ENCODE measurements around the gene ZMAT1. TPM values are rescaled to one million over a fixed set of nuclear protein-coding genes. Genes with fewer than 3 reads are reported as not detected.

ZMAT1 gene
- total and polyA plus RNA-seq, 10 donors = 10.8 to 31.3 (median 19.3) TPM

- peaks cover 0 to 4% (median 0%) of the 10 kb centered on the region in 8 donors for H3K9me3 ChIP-seq
- H3K27me3 ChIP-seq (replicated peaks in 1 of 7) = no peaks in the 10 kb centered on the region
- 43 to 63% (median 48%) methylated on average over 8 of the region's 8 CpGs for WGBS, 5 donors
- intact Hi-C loops (cut with DNase I; ENCODE audit: low total_unique reads) = no loop called here
- no peaks in the 10 kb centered on the region for H3K36me3 ChIP-seq
- no peak for DNase-seq
- peak overlapping the region in 7 of 8 donors; percentile 96 to 98 (median 97) for H3K27ac ChIP-seq
- H3K4me3 ChIP-seq = peak overlapping the region in 3 of 8 donors; percentile 49 to 72 (median 56)
- TF ChIP-seq POLR2AphosphoS5 (IDR thresholded peaks at IDR 0.05) = no peak
- TF ChIP-seq POLR2A (IDR thresholded peaks at IDR 0.05) = no peak
- no peak for TF ChIP-seq CTCF (IDR thresholded peaks at IDR 0.05 in 8 of 11, conservative IDR thresholded peaks at IDR 0.05 in 3 of 11)
- peaks cover 0 to 12% (median 6%) of the 10 kb centered on the region in 6 donors for H3K4me1 ChIP-seq
Observed at GRCh38 chrX:101932249-101932570, 383 bp upstream of the ZMAT1 start.

GRCh38 chrX:101931136-101931487 is 715 bp downstream of the ZMAT1 start:
- no peak for TF ChIP-seq POLR2A (IDR thresholded peaks at IDR 0.05)
- no peak for TF ChIP-seq POLR2AphosphoS5 (IDR thresholded peaks at IDR 0.05)
- no peak for TF ChIP-seq CTCF (IDR thresholded peaks at IDR 0.05 in 8 of 11, conservative IDR thresholded peaks at IDR 0.05 in 3 of 11)
- no peaks in the 10 kb centered on the region for H3K27me3 ChIP-seq (replicated peaks in 1 of 7)
- H3K36me3 ChIP-seq = no peaks in the 10 kb centered on the region
- peaks cover 0 to 4% (median 0%) of the 10 kb centered on the region in 8 donors for H3K9me3 ChIP-seq
- 1 to 46% (median 6%) methylated on average over 6 of the region's 6 CpGs for WGBS, 5 donors
- peak overlapping the region; percentile 87 to 98 (median 97) for H3K27ac ChIP-seq
- intact Hi-C loops (cut with DNase I; ENCODE audit: low total_unique reads) = no loop called here
- H3K4me3 ChIP-seq = peak overlapping the region; percentile 20 to 72 (median 46)
- peaks cover 0 to 12% (median 6%) of the 10 kb centered on the region in 6 donors for H3K4me1 ChIP-seq
- no peak for DNase-seq

GRCh38 chrX:101925733-101926132 is 6.1 kb downstream of the ZMAT1 start:
- H3K9me3 ChIP-seq = no peaks in the 10 kb centered on the region
- H3K4me1 ChIP-seq = peaks cover 0 to 8% (median 4%) of the 10 kb centered on the region in 6 donors
- H3K36me3 ChIP-seq = no peaks in the 10 kb centered on the region
- no peak overlapping the region for H3K27ac ChIP-seq
- 69 to 94% (median 88%) methylated on average over 5 of the region's 5 CpGs for WGBS, 5 donors
- DNase-seq = no peak
- intact Hi-C loops (cut with DNase I; ENCODE audit: low total_unique reads) = no loop called here
- H3K4me3 ChIP-seq = no peak overlapping the region
- no peaks in the 10 kb centered on the region for H3K27me3 ChIP-seq (replicated peaks in 1 of 7)
- no peak for TF ChIP-seq POLR2AphosphoS5 (IDR thresholded peaks at IDR 0.05)
- no peak for TF ChIP-seq CTCF (IDR thresholded peaks at IDR 0.05 in 8 of 11, conservative IDR thresholded peaks at IDR 0.05 in 3 of 11)
- TF ChIP-seq POLR2A (IDR thresholded peaks at IDR 0.05) = no peak

- 37 to 56% (median 54%) methylated on average over 1 of the region's 1 CpG for WGBS, 5 donors
- peaks cover 0 to 33% (median 5%) of the 10 kb centered on the region in 8 donors for H3K9me3 ChIP-seq
- TF ChIP-seq POLR2AphosphoS5 (IDR thresholded peaks at IDR 0.05) = no peak
Observed at GRCh38 chrX:101918751-101919150, 13.1 kb downstream of the ZMAT1 start.

More at GRCh38 chrX:101918751-101919150, 13.1 kb downstream of the ZMAT1 start:
- DNase-seq = no peak
- H3K4me1 ChIP-seq = no peaks in the 10 kb centered on the region
- H3K36me3 ChIP-seq = no peaks in the 10 kb centered on the region
- intact Hi-C loops (cut with DNase I; ENCODE audit: low total_unique reads) = no loop called here
- no peak overlapping the region for H3K4me3 ChIP-seq
- no peak overlapping the region for H3K27ac ChIP-seq
- no peaks in the 10 kb centered on the region for H3K27me3 ChIP-seq (replicated peaks in 1 of 7)
